ENCODE results near the gene CTNNA1. TPM values are rescaled to one million over a fixed set of nuclear protein-coding genes. Genes with fewer than 3 reads are reported as not detected.

CTNNA1 gene
- polyA plus RNA-seq, 1 of the 3 experiments (the other 2 are of a cell fraction) = 130 TPM

- no peaks in the 10 kb centered on the region for H3K27me3 ChIP-seq (ENCODE audit: insufficient read depth)
- H3F3A ChIP-seq (replicated peaks; ENCODE audit: insufficient read depth) = no peaks in the 10 kb centered on the region
- TF ChIP-seq CTCF (IDR thresholded peaks at IDR 0.05) = no peak
- CTCF ChIA-PET = interaction anchor here (1.0 to 2.4 kb wide), 5 partner anchors 9 to 385 kb away, joined by 3 to 6 read pairs (median 4); no protein-coding TSS in a partner anchor
- no peak overlapping the region for H2AFZ ChIP-seq (ENCODE audit: low read depth)
- 96% methylated on average over 5 of the region's 7 CpGs for WGBS (ENCODE audit: low lambda C conversion rate)
- H3K4me2 ChIP-seq = no peak overlapping the region
- H4K20me1 ChIP-seq (ENCODE audit: insufficient read depth) = no peaks in the 10 kb centered on the region
- no peak overlapping the region for H3K9ac ChIP-seq
- peaks cover 11 to 49% of the 10 kb centered on the region in 2 experiments; a peak in 3 of 4 replicates for H3K4me1 ChIP-seq (ENCODE audit: control insufficient read depth in 1 of 2, insufficient read depth in 2 of 2, low read depth in 1 of 2, low read length in 1 of 2)
- H3K9me2 ChIP-seq = no peaks in the 10 kb centered on the region
- DNase-seq = no peak
- no peaks in the 10 kb centered on the region for H3K36me3 ChIP-seq (replicated peaks in 1 of 2; ENCODE audit: control insufficient read depth in 1 of 2, insufficient read depth in 2 of 2, low read length in 1 of 2)
- no peak overlapping the region for H3K4me3 ChIP-seq (ENCODE audit: low read depth in 2 of 2, low read length in 1 of 2)
- no peaks in the 10 kb centered on the region for H3K9me3 ChIP-seq
- H3K27ac ChIP-seq (ENCODE audit: low read depth in 2 of 2, low read length in 1 of 2) = no peak overlapping the region
- POLR2A ChIA-PET = no interaction called here
- no peaks in the 10 kb centered on the region for H3K79me2 ChIP-seq (ENCODE audit: insufficient read depth)
Observed at GRCh38 chr5:138964647-138965201, 211.5 kb downstream of the CTNNA1 start.

GRCh38 chr5:138965626-138966025, 212.4 kb downstream of the CTNNA1 start:
- no peak for TF ChIP-seq USF2 (IDR thresholded peaks at IDR 0.05; ENCODE audit: borderline replicate concordance, low read depth, low read length)
- no peak for TF ChIP-seq TAF1 (IDR thresholded peaks at IDR 0.05; ENCODE audit: borderline replicate concordance, low read depth, low read length)
- no peak for TF ChIP-seq USF1 (IDR thresholded peaks at IDR 0.05; ENCODE audit: borderline replicate concordance, low read depth)
- no peak for TF ChIP-seq NRF1 (IDR thresholded peaks at IDR 0.05; ENCODE audit: low read depth, low read length)
- no peak for TF ChIP-seq FOXM1 (IDR thresholded peaks at IDR 0.05; ENCODE audit: low read depth)
- no peak for TF ChIP-seq MEF2A (IDR thresholded peaks at IDR 0.05; ENCODE audit: borderline replicate concordance, low read depth)
- TF ChIP-seq GATA2 (CRISPR knock-in tag; IDR thresholded peaks at IDR 0.05) = no peak
- Histone ChIP-seq H3F3A (replicated peaks; ENCODE audit: insufficient read depth) (no peaks in the 10 kb centered on the region), H3K9me3 (no peaks in the 10 kb centered on the region), H3K27me3 (ENCODE audit: insufficient read depth) (no peaks in the 10 kb centered on the region), H3K79me2 (ENCODE audit: insufficient read depth) (no peaks in the 10 kb centered on the region), H3K9ac (no peak overlapping the region), H3K4me2 (no peak overlapping the region), H3K4me3 (ENCODE audit: low read depth in 2 of 2, low read length in 1 of 2) (no peak overlapping the region), H3K27ac (ENCODE audit: low read depth in 2 of 2, low read length in 1 of 2) (no peak overlapping the region), H4K20me1 (ENCODE audit: insufficient read depth) (no peaks in the 10 kb centered on the region), H3K4me1 (ENCODE audit: control insufficient read depth in 1 of 2, insufficient read depth in 2 of 2, low read depth in 1 of 2, low read length in 1 of 2) (peaks cover 11 to 57% of the 10 kb centered on the region in 2 experiments; a peak in 3 of 4 replicates), H3K36me3 (replicated peaks in 1 of 2; ENCODE audit: control insufficient read depth in 1 of 2, insufficient read depth in 2 of 2, low read length in 1 of 2) (no peaks in the 10 kb centered on the region), H2AFZ (ENCODE audit: low read depth) (no peak overlapping the region), H3K9me2 (no peaks in the 10 kb centered on the region)
- POLR2A ChIA-PET = no interaction called here
- 100% methylated on average over 1 of the region's 2 CpGs for WGBS (ENCODE audit: low lambda C conversion rate)
- CTCF ChIA-PET = interaction anchor here (1.0 to 2.4 kb wide), 3 partner anchors 10 to 386 kb away, joined by 3 to 5 read pairs (median 3); no protein-coding TSS in a partner anchor
- DNase-seq = no peak

Data from SK-N-SH (cell line).